Liver (tissue), 9 donors: Measurements from ENCODE around the gene VEGFC. TPM values are rescaled to one million over a fixed set of nuclear protein-coding genes. Genes with fewer than 3 reads are reported as not detected.

Experiments
- DNase-seq: peaks from one replicate; pipeline ENCODE4 v3.0.0-alpha.2; 2017; ENCODE audit warnings: low spot score
- H3K27ac ChIP-seq, 2 donors: one replicate each; pipeline ENCODE4 v1.7.0; 2013; ENCODE audit warnings: inconsistent platforms in 2 of 2, low read length in 2 of 2, control low read depth in 1 of 2, low read depth in 1 of 2, mild to moderate bottlenecking in 1 of 2
- H3K27me3 ChIP-seq, 4 donors: one replicate each; pipeline versions ENCODE4 v1.6.1 to v1.7.0; 2013; ENCODE audit warnings: low read length in 3 of 4, inconsistent platforms in 1 of 4, mild to moderate bottlenecking in 1 of 4, moderate library complexity in 1 of 4; ENCODE audit not compliant: control insufficient read depth in 4 of 4, insufficient read depth in 4 of 4
- H3K36me3 ChIP-seq, 4 donors: one replicate each; pipeline versions ENCODE4 v1.6.1 to v1.7.0; 2013; ENCODE audit warnings: low read length in 3 of 4, mild to moderate bottlenecking in 3 of 4, low read depth in 1 of 4, moderate library complexity in 1 of 4; ENCODE audit not compliant: control insufficient read depth in 4 of 4, insufficient read depth in 3 of 4
- H3K4me1 ChIP-seq, 4 donors: one replicate each; pipeline versions ENCODE4 v1.6.1 to v1.7.0; 2013; ENCODE audit warnings: low read length in 3 of 4, mild to moderate bottlenecking in 3 of 4, moderate library complexity in 1 of 4; ENCODE audit not compliant: control insufficient read depth in 4 of 4, insufficient read depth in 4 of 4
- H3K4me3 ChIP-seq, 3 donors: one replicate each; pipeline versions ENCODE4 v1.6.1 to v1.7.0; 2013; ENCODE audit warnings: low read length in 3 of 3, control low read depth in 1 of 3, low read depth in 1 of 3, mild to moderate bottlenecking in 1 of 3
- H3K9ac ChIP-seq, 2 donors: one replicate each; pipeline ENCODE4 v1.7.0; 2013; ENCODE audit warnings: low read length in 2 of 2, mild to moderate bottlenecking in 2 of 2, moderate library complexity in 2 of 2, control low read depth in 1 of 2, low read depth in 1 of 2
- H3K9me3 ChIP-seq, 4 donors: one replicate each; pipeline versions ENCODE4 v1.6.1 to v1.7.0; 2013; ENCODE audit warnings: low read length in 3 of 4; ENCODE audit not compliant: control insufficient read depth in 4 of 4
- EGR1 ChIP-seq, 2 donors: IDR thresholded peaks; 2 replicates each; pipeline ENCODE4 v1.6.1; 2016 to 2018; ENCODE audit warnings: antibody characterized with exemption in 2 of 2, low read depth in 2 of 2
- FOXA1 ChIP-seq: IDR thresholded peaks from 2 replicates; pipeline ENCODE4 v1.6.1; 2016; ENCODE audit warnings: antibody characterized with exemption
- FOXA2 ChIP-seq: IDR thresholded peaks from 2 replicates; pipeline ENCODE4 v1.6.1; 2016; ENCODE audit warnings: antibody characterized with exemption
- GABPA ChIP-seq, 2 donors: IDR thresholded peaks in 1 of 2; conservative IDR thresholded peaks in 1 of 2; 2 replicates each; pipeline ENCODE4 v1.6.1; 2016; ENCODE audit warnings: antibody characterized with exemption in 2 of 2, mild to moderate bottlenecking in 1 of 2, moderate library complexity in 1 of 2
- HNF4A ChIP-seq, 2 donors: conservative IDR thresholded peaks; 2 replicates each; pipeline ENCODE4 v1.6.1; 2016; ENCODE audit warnings: antibody characterized with exemption in 2 of 2, mild to moderate bottlenecking in 2 of 2
- HNF4G ChIP-seq: IDR thresholded peaks from 2 replicates; pipeline ENCODE4 v1.6.1; 2016; ENCODE audit warnings: antibody characterized with exemption
- JUND ChIP-seq, 2 donors: IDR thresholded peaks; 2 replicates each; pipeline ENCODE4 v1.6.1; 2016; ENCODE audit warnings: antibody characterized with exemption in 2 of 2
- NR2F2 ChIP-seq: IDR thresholded peaks from 2 replicates; pipeline ENCODE4 v1.6.1; 2016; ENCODE audit warnings: antibody characterized with exemption
- RAD21 ChIP-seq, 2 donors: IDR thresholded peaks; 2 replicates each; pipeline ENCODE4 v1.6.1; 2016; ENCODE audit warnings: antibody characterized with exemption in 2 of 2, mild to moderate bottlenecking in 2 of 2
- RXRA ChIP-seq, 2 donors: IDR thresholded peaks; 2 replicates each; pipeline ENCODE4 v1.6.1; 2017 to 2018; ENCODE audit warnings: antibody characterized with exemption in 2 of 2, mild to moderate bottlenecking in 1 of 2
- SP1 ChIP-seq: IDR thresholded peaks from 2 replicates; pipeline ENCODE4 v1.6.1; 2018; ENCODE audit warnings: antibody characterized with exemption, mild to moderate bottlenecking
- TAF1 ChIP-seq: conservative IDR thresholded peaks from 2 replicates; pipeline ENCODE4 v1.6.1; 2016; ENCODE audit warnings: antibody characterized with exemption, mild to moderate bottlenecking
- YY1 ChIP-seq: IDR thresholded peaks from 2 replicates; pipeline ENCODE4 v1.6.1; 2016; ENCODE audit warnings: antibody characterized with exemption, mild to moderate bottlenecking
- WGBS: extraction: QIAGEN DNeasy Blood & Tissue Kit; methylation state at CpG from one replicate; pipeline ENCODE4 v1.1.7; 2013; 5-methylcytosine and 5-hydroxymethylcytosine counted together
- polyA plus RNA-seq, 2 donors: library from polyadenylated mRNA; stranded (reverse) in 1 of 2; unstranded in 1 of 2; fragments of 200-250 nt in 1 of 2; fragments of >200 nt in 1 of 2; fragmentation: Nextera tagmentation in 1 of 2; extraction: Ambion mirVana in 1 of 2; gene quantifications; one replicate each; pipeline versions ENCODE4 v1.2.1 to v1.2.3, GENCODE V29; 2013 to 2015
- total RNA-seq, 2 donors: library from RNA; depleted of rRNA; stranded (reverse); fragments of >200 nt; gene quantifications; one replicate each; pipeline ENCODE4 v1.2.3, GENCODE V29; 2014
- TF ChIP-seq, protein P1 (sequence below): IDR thresholded peaks from 2 replicates; pipeline ENCODE4 v1.6.1; 2016; ENCODE audit warnings: antibody characterized with exemption
- TF ChIP-seq, protein P2 (sequence below): IDR thresholded peaks from 2 replicates; pipeline ENCODE4 v1.6.1; 2016; ENCODE audit warnings: antibody characterized with exemption
- TF ChIP-seq, protein P3 (sequence below): fragments of 150-350 bp; IDR thresholded peaks from 2 replicates; pipeline ENCODE4 v1.5.1; 2017; ENCODE audit warnings: improper control_type of control experiment, low read depth, low read length; ENCODE audit not compliant: missing input control
- TF ChIP-seq, protein P4 (sequence below): IDR thresholded peaks from 2 replicates; pipeline ENCODE4 v1.6.1; 2016; ENCODE audit warnings: antibody characterized with exemption
- TF ChIP-seq, protein P5 (sequence below): IDR thresholded peaks from 2 replicates; pipeline ENCODE4 v1.6.1; 2016; ENCODE audit warnings: antibody characterized with exemption, mild to moderate bottlenecking
- donor health status: healthy.
- donor health status: healthy.
- donor health status: healthy.
- donor health status: healthy.
- donor health status: healthy.

Gene VEGFC
- total and polyA plus RNA-seq, 4 donors: 0.32 to 1.8 (median 0.95) TPM

DNA sequence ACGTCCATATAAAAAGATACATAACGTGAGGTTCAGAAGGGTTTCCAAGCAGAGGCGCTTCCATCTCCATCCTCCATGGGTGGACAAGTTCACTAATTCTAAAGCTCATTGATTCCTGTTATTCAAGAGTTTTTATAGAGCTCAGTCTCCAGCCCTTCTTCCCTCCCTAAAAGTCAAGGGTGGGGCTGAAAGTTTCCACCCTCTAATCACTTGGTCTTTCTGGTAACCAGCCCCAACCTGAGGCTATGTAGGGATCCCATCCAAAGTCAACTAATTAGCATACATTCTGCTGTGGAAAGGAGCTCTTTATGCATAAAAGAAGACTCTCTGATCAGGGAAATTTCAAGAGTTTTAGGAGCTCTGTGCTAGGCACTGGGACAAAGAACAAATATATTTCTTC lies 46.9 kb upstream of the VEGFC start (continued):
- TF ChIP-seq, protein P1, sequence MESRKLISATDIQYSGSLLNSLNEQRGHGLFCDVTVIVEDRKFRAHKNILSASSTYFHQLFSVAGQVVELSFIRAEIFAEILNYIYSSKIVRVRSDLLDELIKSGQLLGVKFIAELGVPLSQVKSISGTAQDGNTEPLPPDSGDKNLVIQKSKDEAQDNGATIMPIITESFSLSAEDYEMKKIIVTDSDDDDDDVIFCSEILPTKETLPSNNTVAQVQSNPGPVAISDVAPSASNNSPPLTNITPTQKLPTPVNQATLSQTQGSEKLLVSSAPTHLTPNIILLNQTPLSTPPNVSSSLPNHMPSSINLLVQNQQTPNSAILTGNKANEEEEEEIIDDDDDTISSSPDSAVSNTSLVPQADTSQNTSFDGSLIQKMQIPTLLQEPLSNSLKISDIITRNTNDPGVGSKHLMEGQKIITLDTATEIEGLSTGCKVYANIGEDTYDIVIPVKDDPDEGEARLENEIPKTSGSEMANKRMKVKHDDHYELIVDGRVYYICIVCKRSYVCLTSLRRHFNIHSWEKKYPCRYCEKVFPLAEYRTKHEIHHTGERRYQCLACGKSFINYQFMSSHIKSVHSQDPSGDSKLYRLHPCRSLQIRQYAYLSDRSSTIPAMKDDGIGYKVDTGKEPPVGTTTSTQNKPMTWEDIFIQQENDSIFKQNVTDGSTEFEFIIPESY: no peak
- TF ChIP-seq, protein P2, sequence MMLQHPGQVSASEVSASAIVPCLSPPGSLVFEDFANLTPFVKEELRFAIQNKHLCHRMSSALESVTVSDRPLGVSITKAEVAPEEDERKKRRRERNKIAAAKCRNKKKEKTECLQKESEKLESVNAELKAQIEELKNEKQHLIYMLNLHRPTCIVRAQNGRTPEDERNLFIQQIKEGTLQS: no peak
- TF ChIP-seq RXRA (IDR thresholded peaks at IDR 0.05) (no peak), TAF1 (no peak), FOXA2 (no peak)

DNA sequence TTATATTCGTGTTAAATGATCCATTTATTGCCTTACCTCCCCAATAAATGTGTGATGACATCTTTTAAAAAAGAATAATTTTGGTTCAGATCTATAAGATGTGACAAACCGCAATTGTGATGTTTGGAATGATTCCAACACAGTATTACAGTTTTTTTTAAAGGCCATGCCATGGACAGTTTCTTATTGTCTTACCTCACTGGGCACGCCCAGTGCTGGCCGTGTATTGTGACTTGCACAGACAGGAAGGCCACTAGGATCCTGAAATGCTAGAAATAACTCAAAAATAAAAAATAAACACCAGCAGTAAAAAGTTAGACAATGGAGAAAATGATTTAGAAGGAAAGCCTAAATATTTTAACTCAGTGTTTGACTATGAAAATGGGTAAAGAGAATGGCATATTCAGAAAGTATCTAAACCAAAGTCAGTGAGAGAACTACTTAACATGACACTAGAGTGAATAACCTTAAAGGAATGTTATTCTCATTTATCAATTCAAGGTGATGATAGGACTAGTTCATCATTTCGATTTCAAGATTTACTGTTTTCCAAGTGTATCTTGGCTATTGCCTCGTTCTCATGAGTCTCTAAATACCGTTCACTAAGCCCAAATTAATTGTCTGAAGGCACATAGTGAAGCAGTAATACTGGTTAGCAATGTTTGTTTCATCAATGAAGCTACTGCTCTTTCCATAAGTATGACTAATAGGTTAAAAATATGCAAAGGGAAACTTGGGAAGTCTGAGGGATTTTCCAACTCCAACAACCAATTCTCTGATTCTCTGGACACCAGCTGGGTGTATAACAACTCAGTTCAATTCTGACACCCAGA lies 46.1 kb upstream of the VEGFC start:
- DNase-seq: no peak
- H3K9ac ChIP-seq: no peak overlapping the region
- no peak overlapping the region for H3K27ac ChIP-seq
- 59% methylated on average over 7 of the region's 7 CpGs for WGBS
- no peaks in the 10 kb centered on the region for H3K4me1 ChIP-seq
- no peaks in the 10 kb centered on the region for H3K36me3 ChIP-seq
- TF ChIP-seq YY1: no peak
- TF ChIP-seq EGR1 (IDR thresholded peaks at IDR 0.05; ENCODE audit: low read depth in 2 of 2): no peak
- TF ChIP-seq SP1: no peak
- TF ChIP-seq HNF4A (conservative IDR thresholded peaks at IDR 0.05): no peak
- no peak for TF ChIP-seq NR2F2
- no peak for TF ChIP-seq JUND (IDR thresholded peaks at IDR 0.05)
- TF ChIP-seq RXRA (IDR thresholded peaks at IDR 0.05): no peak
- TF ChIP-seq FOXA2: no peak
- TF ChIP-seq, protein P1: no peak
- TF ChIP-seq FOXA1: no peak
- TF ChIP-seq, protein P3, sequence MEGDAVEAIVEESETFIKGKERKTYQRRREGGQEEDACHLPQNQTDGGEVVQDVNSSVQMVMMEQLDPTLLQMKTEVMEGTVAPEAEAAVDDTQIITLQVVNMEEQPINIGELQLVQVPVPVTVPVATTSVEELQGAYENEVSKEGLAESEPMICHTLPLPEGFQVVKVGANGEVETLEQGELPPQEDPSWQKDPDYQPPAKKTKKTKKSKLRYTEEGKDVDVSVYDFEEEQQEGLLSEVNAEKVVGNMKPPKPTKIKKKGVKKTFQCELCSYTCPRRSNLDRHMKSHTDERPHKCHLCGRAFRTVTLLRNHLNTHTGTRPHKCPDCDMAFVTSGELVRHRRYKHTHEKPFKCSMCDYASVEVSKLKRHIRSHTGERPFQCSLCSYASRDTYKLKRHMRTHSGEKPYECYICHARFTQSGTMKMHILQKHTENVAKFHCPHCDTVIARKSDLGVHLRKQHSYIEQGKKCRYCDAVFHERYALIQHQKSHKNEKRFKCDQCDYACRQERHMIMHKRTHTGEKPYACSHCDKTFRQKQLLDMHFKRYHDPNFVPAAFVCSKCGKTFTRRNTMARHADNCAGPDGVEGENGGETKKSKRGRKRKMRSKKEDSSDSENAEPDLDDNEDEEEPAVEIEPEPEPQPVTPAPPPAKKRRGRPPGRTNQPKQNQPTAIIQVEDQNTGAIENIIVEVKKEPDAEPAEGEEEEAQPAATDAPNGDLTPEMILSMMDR: no peak
- no peak for TF ChIP-seq GABPA (IDR thresholded peaks at IDR 0.05 in 1 of 2, conservative IDR thresholded peaks at IDR 0.05 in 1 of 2)
- no peak for TF ChIP-seq HNF4G
- TF ChIP-seq RAD21 (IDR thresholded peaks at IDR 0.05): no peak
- TF ChIP-seq, protein P4, sequence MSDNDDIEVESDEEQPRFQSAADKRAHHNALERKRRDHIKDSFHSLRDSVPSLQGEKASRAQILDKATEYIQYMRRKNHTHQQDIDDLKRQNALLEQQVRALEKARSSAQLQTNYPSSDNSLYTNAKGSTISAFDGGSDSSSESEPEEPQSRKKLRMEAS: no peak
- TF ChIP-seq TAF1: no peak
- TF ChIP-seq, protein P2: no peak
- TF ChIP-seq, protein P5, sequence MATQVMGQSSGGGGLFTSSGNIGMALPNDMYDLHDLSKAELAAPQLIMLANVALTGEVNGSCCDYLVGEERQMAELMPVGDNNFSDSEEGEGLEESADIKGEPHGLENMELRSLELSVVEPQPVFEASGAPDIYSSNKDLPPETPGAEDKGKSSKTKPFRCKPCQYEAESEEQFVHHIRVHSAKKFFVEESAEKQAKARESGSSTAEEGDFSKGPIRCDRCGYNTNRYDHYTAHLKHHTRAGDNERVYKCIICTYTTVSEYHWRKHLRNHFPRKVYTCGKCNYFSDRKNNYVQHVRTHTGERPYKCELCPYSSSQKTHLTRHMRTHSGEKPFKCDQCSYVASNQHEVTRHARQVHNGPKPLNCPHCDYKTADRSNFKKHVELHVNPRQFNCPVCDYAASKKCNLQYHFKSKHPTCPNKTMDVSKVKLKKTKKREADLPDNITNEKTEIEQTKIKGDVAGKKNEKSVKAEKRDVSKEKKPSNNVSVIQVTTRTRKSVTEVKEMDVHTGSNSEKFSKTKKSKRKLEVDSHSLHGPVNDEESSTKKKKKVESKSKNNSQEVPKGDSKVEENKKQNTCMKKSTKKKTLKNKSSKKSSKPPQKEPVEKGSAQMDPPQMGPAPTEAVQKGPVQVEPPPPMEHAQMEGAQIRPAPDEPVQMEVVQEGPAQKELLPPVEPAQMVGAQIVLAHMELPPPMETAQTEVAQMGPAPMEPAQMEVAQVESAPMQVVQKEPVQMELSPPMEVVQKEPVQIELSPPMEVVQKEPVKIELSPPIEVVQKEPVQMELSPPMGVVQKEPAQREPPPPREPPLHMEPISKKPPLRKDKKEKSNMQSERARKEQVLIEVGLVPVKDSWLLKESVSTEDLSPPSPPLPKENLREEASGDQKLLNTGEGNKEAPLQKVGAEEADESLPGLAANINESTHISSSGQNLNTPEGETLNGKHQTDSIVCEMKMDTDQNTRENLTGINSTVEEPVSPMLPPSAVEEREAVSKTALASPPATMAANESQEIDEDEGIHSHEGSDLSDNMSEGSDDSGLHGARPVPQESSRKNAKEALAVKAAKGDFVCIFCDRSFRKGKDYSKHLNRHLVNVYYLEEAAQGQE: no peak
- no peaks in the 10 kb centered on the region for H3K9me3 ChIP-seq
- no peak overlapping the region for H3K4me3 ChIP-seq
- no peaks in the 10 kb centered on the region for H3K27me3 ChIP-seq
